ENCODE measurements around the gene TIMMDC1.

- TF ChIP-seq CTCF (IDR thresholded peaks at IDR 0.05 in 8 of 11, conservative IDR thresholded peaks at IDR 0.05 in 3 of 11) (no peak), POLR2A (IDR thresholded peaks at IDR 0.05) (no peak)
Measured at GRCh38 chr3:119560160-119560559, 61.8 kb downstream of the TIMMDC1 start.

All from spleen (tissue), 7 donors.